HL-60 (cell line): ENCODE data around the gene CRYGD.

Experiments used
- DNase-seq, 2 experiments: peaks; one replicate each; pipeline ENCODE4 v3.0.0-alpha.2; 2010 to 2020; ENCODE audit warnings: low read depth in 1 of 2, low spot score in 1 of 2
- H3K27ac ChIP-seq: fragments of 250-450 bp; sonication (Bioruptor Pico); replicated peaks from 2 replicates; pipeline ENCODE4 v1.5.1; 2020; ENCODE audit warnings: mild to moderate bottlenecking, moderate library complexity
- H3K27me3 ChIP-seq: fragments of 250-450 bp; sonication (Bioruptor Pico); 2 replicates; pipeline ENCODE4 v1.5.1; 2021; ENCODE audit warnings: mild to moderate bottlenecking, moderate library complexity; ENCODE audit not compliant: insufficient read depth, poor library complexity, severe bottlenecking
- H3K4me3 ChIP-seq: replicated peaks from 2 replicates; pipeline ENCODE4 v1.5.1; 2011; ENCODE audit warnings: mild to moderate bottlenecking, control low read depth, low read length; ENCODE audit not compliant: insufficient read depth
- GABPA ChIP-seq: IDR thresholded peaks from 2 replicates; pipeline ENCODE4 v1.6.1; 2012; ENCODE audit warnings: low read depth
- POLR2AphosphoS5 ChIP-seq: IDR thresholded peaks from 2 replicates; pipeline ENCODE4 v1.6.1; 2012; ENCODE audit warnings: low read depth
- SPI1 ChIP-seq: IDR thresholded peaks from 2 replicates; pipeline ENCODE4 v1.6.1; 2012; ENCODE audit warnings: low read depth, mild to moderate bottlenecking, borderline replicate concordance
- TF ChIP-seq, protein P1 (sequence below): IDR thresholded peaks from 2 replicates; pipeline ENCODE4 v1.6.1; 2012; ENCODE audit warnings: low read depth; ENCODE audit not compliant: insufficient replicate concordance
- TF ChIP-seq, protein P2 (sequence below): IDR thresholded peaks from one replicate; pipeline ENCODE4 v1.5.1; 2011; ENCODE audit warnings: low read length, control low read depth, inconsistent platforms; ENCODE audit not compliant: insufficient read depth

Gene CRYGD

DNA sequence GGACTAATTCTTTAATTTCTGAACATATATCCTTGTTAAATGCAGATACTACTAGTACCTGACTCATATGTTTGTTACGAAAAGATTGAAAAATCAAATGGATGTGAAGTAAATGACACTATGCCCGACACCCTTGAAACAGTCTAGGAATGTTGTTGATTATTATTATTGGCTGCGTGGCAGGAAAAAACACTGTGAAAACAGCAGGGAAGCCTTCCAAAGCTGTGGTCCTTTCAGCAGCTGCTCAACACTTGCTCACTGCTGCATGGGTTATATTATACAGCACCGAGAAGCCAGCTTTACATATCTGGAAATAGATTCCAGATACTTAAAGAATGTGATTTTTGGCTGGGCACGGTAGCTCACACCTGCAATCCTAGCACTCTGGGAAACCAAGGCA is 26.5 kb downstream of the CRYGD start:
- no peaks in the 10 kb centered on the region for H3K27me3 ChIP-seq
- no peak for DNase-seq
- TF ChIP-seq GABPA (no peak), SPI1 (no peak), POLR2AphosphoS5 (no peak)
- TF ChIP-seq, protein P1, sequence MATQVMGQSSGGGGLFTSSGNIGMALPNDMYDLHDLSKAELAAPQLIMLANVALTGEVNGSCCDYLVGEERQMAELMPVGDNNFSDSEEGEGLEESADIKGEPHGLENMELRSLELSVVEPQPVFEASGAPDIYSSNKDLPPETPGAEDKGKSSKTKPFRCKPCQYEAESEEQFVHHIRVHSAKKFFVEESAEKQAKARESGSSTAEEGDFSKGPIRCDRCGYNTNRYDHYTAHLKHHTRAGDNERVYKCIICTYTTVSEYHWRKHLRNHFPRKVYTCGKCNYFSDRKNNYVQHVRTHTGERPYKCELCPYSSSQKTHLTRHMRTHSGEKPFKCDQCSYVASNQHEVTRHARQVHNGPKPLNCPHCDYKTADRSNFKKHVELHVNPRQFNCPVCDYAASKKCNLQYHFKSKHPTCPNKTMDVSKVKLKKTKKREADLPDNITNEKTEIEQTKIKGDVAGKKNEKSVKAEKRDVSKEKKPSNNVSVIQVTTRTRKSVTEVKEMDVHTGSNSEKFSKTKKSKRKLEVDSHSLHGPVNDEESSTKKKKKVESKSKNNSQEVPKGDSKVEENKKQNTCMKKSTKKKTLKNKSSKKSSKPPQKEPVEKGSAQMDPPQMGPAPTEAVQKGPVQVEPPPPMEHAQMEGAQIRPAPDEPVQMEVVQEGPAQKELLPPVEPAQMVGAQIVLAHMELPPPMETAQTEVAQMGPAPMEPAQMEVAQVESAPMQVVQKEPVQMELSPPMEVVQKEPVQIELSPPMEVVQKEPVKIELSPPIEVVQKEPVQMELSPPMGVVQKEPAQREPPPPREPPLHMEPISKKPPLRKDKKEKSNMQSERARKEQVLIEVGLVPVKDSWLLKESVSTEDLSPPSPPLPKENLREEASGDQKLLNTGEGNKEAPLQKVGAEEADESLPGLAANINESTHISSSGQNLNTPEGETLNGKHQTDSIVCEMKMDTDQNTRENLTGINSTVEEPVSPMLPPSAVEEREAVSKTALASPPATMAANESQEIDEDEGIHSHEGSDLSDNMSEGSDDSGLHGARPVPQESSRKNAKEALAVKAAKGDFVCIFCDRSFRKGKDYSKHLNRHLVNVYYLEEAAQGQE, result no peak
- TF ChIP-seq, protein P2, sequence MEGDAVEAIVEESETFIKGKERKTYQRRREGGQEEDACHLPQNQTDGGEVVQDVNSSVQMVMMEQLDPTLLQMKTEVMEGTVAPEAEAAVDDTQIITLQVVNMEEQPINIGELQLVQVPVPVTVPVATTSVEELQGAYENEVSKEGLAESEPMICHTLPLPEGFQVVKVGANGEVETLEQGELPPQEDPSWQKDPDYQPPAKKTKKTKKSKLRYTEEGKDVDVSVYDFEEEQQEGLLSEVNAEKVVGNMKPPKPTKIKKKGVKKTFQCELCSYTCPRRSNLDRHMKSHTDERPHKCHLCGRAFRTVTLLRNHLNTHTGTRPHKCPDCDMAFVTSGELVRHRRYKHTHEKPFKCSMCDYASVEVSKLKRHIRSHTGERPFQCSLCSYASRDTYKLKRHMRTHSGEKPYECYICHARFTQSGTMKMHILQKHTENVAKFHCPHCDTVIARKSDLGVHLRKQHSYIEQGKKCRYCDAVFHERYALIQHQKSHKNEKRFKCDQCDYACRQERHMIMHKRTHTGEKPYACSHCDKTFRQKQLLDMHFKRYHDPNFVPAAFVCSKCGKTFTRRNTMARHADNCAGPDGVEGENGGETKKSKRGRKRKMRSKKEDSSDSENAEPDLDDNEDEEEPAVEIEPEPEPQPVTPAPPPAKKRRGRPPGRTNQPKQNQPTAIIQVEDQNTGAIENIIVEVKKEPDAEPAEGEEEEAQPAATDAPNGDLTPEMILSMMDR, result no peak
- H3K27ac ChIP-seq, result no peak overlapping the region
- H3K4me3 ChIP-seq, result no peak overlapping the region

GRCh38 chr2:208097313-208097712 is 27.0 kb downstream of the CRYGD start:
- H3K27ac ChIP-seq, result no peak overlapping the region
- TF ChIP-seq POLR2AphosphoS5, result no peak
- TF ChIP-seq, protein P2, result no peak
- TF ChIP-seq SPI1, result no peak
- TF ChIP-seq GABPA, result no peak
- TF ChIP-seq, protein P1, result no peak
- DNase-seq, result no peak
- no peaks in the 10 kb centered on the region for H3K27me3 ChIP-seq
- H3K4me3 ChIP-seq, result no peak overlapping the region

GRCh38 chr2:208096080-208096479 is 28.2 kb downstream of the CRYGD start:
- no peak overlapping the region for H3K27ac ChIP-seq
- no peak for TF ChIP-seq SPI1
- TF ChIP-seq POLR2AphosphoS5, result no peak
- TF ChIP-seq, protein P2, result no peak
- TF ChIP-seq, protein P1, result no peak
- no peak for TF ChIP-seq GABPA
- H3K4me3 ChIP-seq, result no peak overlapping the region
- no peak for DNase-seq
- no peaks in the 10 kb centered on the region for H3K27me3 ChIP-seq
